GM10248 (cell line): Measurements from ENCODE around the gene RACGAP1.

Experiments
- CTCF ChIA-PET: fragments of 300-600 bp; sonication (Branson Sonifier 250); formaldehyde crosslinking; extraction: SDS; loops from one replicate; lab custom pipeline; 2021; ENCODE audit warnings: antibody characterized with exemption; lab: Yijun Ruan, JAX
- POLR2A ChIA-PET: fragments of 350-650 bp; sonication (Branson Sonifier 250); formaldehyde crosslinking; extraction: SDS; loops from one replicate; lab custom pipeline; 2020; ENCODE audit warnings: antibody characterized with exemption; lab: Yijun Ruan, JAX
- DNase-seq: peaks from one replicate; pipeline ENCODE4 v3.0.0; 2012; ENCODE audit errors: extremely low spot score
- CTCF ChIP-seq: IDR thresholded peaks from 2 replicates; pipeline ENCODE4 v1.5.1; 2012; ENCODE audit warnings: mild to moderate bottlenecking, low read depth; ENCODE audit errors: extremely low read depth, missing control alignments, control extremely low read depth

The RACGAP1 gene

GRCh38 chr12:49971141-49971540 is 54.2 kb downstream of the RACGAP1 start:
- TF ChIP-seq CTCF: no peak
- DNase-seq: no peak
- ChIA-PET POLR2A (no interaction called here), CTCF (interaction anchor here (1.5 to 11.6 kb wide), 4 partner anchors 34 to 99 kb away, joined by 3 to 161 read pairs (median 68); no protein-coding TSS in a partner anchor)

- TF ChIP-seq CTCF: no peak
- CTCF ChIA-PET: interaction anchor here (1.5 to 11.6 kb wide), 5 partner anchors 11 to 99 kb away, joined by 3 to 161 read pairs (median 10); no protein-coding TSS in a partner anchor
- POLR2A ChIA-PET: no interaction called here
- no peak for DNase-seq
Observed at GRCh38 chr12:49970658-49971057, 54.6 kb downstream of the RACGAP1 start.

GRCh38 chr12:49969651-49970429 is 55.5 kb downstream of the RACGAP1 start:
- DNase-seq: no peak
- TF ChIP-seq CTCF: no peak
- ChIA-PET POLR2A (no interaction called here), CTCF (interaction anchor here (1.5 to 11.6 kb wide), 11 partner anchors 11 to 102 kb away, joined by 3 to 243 read pairs (median 56); no protein-coding TSS in a partner anchor)

- no peak for DNase-seq
- POLR2A ChIA-PET: interaction anchor here (0.5 kb wide), 1 partner anchor 11 kb away, joined by 4 read pairs; no protein-coding TSS in a partner anchor
- CTCF ChIA-PET: interaction anchor here (1.3 to 11.6 kb wide), 13 partner anchors 10 to 102 kb away, joined by 3 to 243 read pairs (median 47); no protein-coding TSS in a partner anchor
- no peak for TF ChIP-seq CTCF
Observed at GRCh38 chr12:49969027-49969426, 56.3 kb downstream of the RACGAP1 start.

- TF ChIP-seq CTCF: no peak
- CTCF ChIA-PET: interaction anchor here (0.6 to 11.6 kb wide), 28 partner anchors 10 to 244 kb away, joined by 3 to 243 read pairs (median 13); partner anchors contain the start of gene CERS5
- POLR2A ChIA-PET: no interaction called here
- no peak for DNase-seq
Observed at GRCh38 chr12:49968471-49968870, 56.8 kb downstream of the RACGAP1 start.

- ChIA-PET CTCF (interaction anchor here (0.6 to 11.6 kb wide), 69 partner anchors 9 to 413 kb away, joined by 3 to 243 read pairs (median 6); partner anchors contain the start of genes AQP2, ASIC1, CERS5 and GPD1), POLR2A (no interaction called here)
- no peak for TF ChIP-seq CTCF
- DNase-seq: no peak
Observed at GRCh38 chr12:49967777-49968250, 57.5 kb downstream of the RACGAP1 start.
